B cell (primary cell): Measurements from ENCODE around the gene RIC8A.

Experiments
- EZH2 ChIP-seq: IDR thresholded peaks from 2 replicates; pipeline ENCODE4 v1.6.1; 2012; ENCODE audit warnings: borderline replicate concordance, low read depth, mild to moderate bottlenecking, moderate library complexity, low read length; ENCODE audit not compliant: insufficient read depth, poor library complexity, severe bottlenecking
- TF ChIP-seq, protein P1 (sequence below): fragments of 200-600 bp; IDR thresholded peaks from one replicate; pipeline ENCODE4 v1.8.0; 2022; ENCODE audit warnings: antibody characterized with exemption, mild to moderate bottlenecking

DNA sequence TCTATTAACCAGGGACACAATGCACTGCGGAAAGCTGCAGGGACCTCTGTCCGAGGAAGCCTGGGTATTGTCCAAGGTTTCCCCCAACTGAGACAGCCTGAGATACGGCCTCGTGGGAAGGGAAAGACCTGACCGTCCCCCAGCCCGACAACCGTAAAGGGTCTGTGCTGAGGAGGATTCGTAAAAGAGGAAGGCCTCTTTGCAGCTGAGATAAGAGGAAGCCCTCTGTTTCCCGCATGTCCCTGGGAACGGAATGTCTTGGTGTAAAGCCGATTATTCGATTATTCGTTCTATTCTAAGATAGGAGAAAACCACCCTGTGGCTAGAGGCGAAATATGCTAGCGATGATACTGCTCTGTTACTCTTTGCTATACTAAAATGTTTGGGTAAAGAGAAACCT, 5.5 kb upstream of the RIC8A start:
- TF ChIP-seq, protein P1, sequence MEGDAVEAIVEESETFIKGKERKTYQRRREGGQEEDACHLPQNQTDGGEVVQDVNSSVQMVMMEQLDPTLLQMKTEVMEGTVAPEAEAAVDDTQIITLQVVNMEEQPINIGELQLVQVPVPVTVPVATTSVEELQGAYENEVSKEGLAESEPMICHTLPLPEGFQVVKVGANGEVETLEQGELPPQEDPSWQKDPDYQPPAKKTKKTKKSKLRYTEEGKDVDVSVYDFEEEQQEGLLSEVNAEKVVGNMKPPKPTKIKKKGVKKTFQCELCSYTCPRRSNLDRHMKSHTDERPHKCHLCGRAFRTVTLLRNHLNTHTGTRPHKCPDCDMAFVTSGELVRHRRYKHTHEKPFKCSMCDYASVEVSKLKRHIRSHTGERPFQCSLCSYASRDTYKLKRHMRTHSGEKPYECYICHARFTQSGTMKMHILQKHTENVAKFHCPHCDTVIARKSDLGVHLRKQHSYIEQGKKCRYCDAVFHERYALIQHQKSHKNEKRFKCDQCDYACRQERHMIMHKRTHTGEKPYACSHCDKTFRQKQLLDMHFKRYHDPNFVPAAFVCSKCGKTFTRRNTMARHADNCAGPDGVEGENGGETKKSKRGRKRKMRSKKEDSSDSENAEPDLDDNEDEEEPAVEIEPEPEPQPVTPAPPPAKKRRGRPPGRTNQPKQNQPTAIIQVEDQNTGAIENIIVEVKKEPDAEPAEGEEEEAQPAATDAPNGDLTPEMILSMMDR, result no peak
- TF ChIP-seq EZH2, result no peak
